ENCODE measurements around the gene TBC1D2B. TPM values are rescaled to one million over a fixed set of nuclear protein-coding genes. Genes with fewer than 3 reads are reported as not detected.

TBC1D2B gene
- total RNA-seq, 1 experiment from 2014 or later: 17.6 TPM

DNA sequence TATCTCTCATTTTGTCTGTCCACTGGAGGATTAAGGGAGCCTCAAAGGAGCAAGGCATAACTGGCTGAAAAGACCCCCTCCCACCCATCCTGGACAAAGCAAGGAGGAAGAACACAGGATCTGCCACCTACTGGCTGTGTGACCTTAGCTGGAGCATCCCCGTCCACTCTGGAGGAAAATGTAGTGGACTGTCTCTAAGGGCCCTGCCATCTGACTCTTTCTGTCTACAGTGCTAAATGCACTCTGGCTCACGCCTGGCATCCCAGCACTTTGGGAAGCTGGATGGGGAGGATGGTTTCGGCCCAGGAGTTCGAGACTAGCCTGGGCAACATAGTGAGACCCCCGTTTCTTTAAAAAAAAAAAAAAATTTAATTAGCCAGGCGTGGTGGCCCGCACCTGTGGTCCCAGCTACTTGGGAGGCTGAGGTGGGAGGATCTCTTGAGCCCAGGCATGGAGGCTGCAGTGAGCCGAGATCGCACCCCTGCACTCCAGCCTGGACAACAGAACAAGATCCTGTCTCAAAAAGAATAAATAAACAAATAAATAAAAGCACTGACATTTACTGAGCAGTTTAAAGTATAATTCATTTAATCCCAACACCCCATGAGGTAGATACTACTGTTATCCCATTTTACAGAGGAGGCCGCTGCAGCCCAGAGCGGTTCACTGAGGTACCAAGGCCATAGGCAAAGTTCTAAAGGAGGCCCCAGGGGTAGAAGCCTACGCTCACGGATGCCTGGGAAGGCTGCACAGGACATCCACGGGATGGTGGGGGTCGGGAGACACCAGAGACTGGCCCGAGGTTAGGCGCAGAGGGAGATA lies 1.1 kb downstream of the TBC1D2B start:
- no peak overlapping the region for H3K14ac ChIP-seq (ENCODE audit: insufficient read depth, low read length)
- no peak overlapping the region for H3K18ac ChIP-seq (ENCODE audit: insufficient read length, low read depth, low read length)
- H3K79me2 ChIP-seq (ENCODE audit: insufficient read depth, low read length): no peaks in the 10 kb centered on the region
- H3K9me3 ChIP-seq (ENCODE audit: control insufficient read depth, low read depth, low read length): no peaks in the 10 kb centered on the region
- H3K23me2 ChIP-seq (ENCODE audit: insufficient read length, low read depth, low read length, poor library complexity, severe bottlenecking): peaks cover 3% of the 10 kb centered on the region
- H2BK120ac ChIP-seq (ENCODE audit: low read depth, low read length, poor library complexity, severe bottlenecking): no peak overlapping the region
- H3K9ac ChIP-seq (ENCODE audit: extremely low read depth, insufficient read length, low read length): peak overlapping the region; percentile 0
- Mint-ChIP-seq H3K4me1 (peaks cover 30 to 34% of the 10 kb centered on the region in 2 experiments), H3K36me3 (ENCODE audit: insufficient read depth in 1 of 3, low read depth in 3 of 3) (peaks cover 0 to 4% (median 0%) of the 10 kb centered on the region in 3 experiments; a peak in 2 of 7 replicates), H3K9me3 (no peaks in the 10 kb centered on the region), H3K27me3 (ENCODE audit: low read depth) (peaks cover 2% of the 10 kb centered on the region), H3K27ac (peak overlapping the region in 2 of 3 experiments; percentile 44 to 94; a peak in 1 of 7 replicates), H3K4me3 (peak overlapping the region; percentile 87 to 95)
- H2BK12ac ChIP-seq (ENCODE audit: insufficient read length, low read depth, low read length): no peak overlapping the region
- no peak overlapping the region for H4K91ac ChIP-seq (ENCODE audit: insufficient read length, low read depth, low read length)
- H3K27me3 ChIP-seq (ENCODE audit: insufficient read depth, low read length): no peaks in the 10 kb centered on the region
- H3K27ac ChIP-seq (ENCODE audit: insufficient read length, low read depth, low read length): no peak overlapping the region
- H3K23ac ChIP-seq (ENCODE audit: insufficient read length, low read depth, low read length): no peak overlapping the region
- no peak overlapping the region for H2BK15ac ChIP-seq (ENCODE audit: low read depth, low read length)
- no peak overlapping the region for H3T11ph ChIP-seq (ENCODE audit: low read length)
- H2AK5ac ChIP-seq (ENCODE audit: insufficient read length, low read length): no peak overlapping the region
- no peak overlapping the region for H4K5ac ChIP-seq (ENCODE audit: insufficient read length, low read depth, low read length)
- H2AFZ ChIP-seq (ENCODE audit: low read length): no peak overlapping the region
- no peak overlapping the region for H3K56ac ChIP-seq (ENCODE audit: insufficient read length, low read depth, low read length)
- H3K4me2 ChIP-seq (ENCODE audit: insufficient read depth, insufficient read length, low read length): peak overlapping the region; percentile 47
- peaks cover 2% of the 10 kb centered on the region; the same call in 1 of the 2 replicates for H3K4me1 ChIP-seq (ENCODE audit: insufficient read depth, low read length)
- H2BK5ac ChIP-seq (ENCODE audit: insufficient read length, low read length): no peak overlapping the region
- no peak overlapping the region for H4K8ac ChIP-seq (replicated peaks; ENCODE audit: insufficient read length, low read depth, low read length)
- no CpG with 5 or more reads among the region's 17 CpGs for WGBS (ENCODE audit: extremely low coverage, insufficient read length, low lambda C conversion rate)
- H4K20me1 ChIP-seq (ENCODE audit: control insufficient read depth, insufficient read depth, insufficient read length): no peaks in the 10 kb centered on the region
- no peak for DNase-seq
- H2BK20ac ChIP-seq (ENCODE audit: low read depth, low read length, poor library complexity, severe bottlenecking): no peak overlapping the region
- H3K4ac ChIP-seq (ENCODE audit: low read depth, low read length): no peak overlapping the region
- TF ChIP-seq, protein P1, sequence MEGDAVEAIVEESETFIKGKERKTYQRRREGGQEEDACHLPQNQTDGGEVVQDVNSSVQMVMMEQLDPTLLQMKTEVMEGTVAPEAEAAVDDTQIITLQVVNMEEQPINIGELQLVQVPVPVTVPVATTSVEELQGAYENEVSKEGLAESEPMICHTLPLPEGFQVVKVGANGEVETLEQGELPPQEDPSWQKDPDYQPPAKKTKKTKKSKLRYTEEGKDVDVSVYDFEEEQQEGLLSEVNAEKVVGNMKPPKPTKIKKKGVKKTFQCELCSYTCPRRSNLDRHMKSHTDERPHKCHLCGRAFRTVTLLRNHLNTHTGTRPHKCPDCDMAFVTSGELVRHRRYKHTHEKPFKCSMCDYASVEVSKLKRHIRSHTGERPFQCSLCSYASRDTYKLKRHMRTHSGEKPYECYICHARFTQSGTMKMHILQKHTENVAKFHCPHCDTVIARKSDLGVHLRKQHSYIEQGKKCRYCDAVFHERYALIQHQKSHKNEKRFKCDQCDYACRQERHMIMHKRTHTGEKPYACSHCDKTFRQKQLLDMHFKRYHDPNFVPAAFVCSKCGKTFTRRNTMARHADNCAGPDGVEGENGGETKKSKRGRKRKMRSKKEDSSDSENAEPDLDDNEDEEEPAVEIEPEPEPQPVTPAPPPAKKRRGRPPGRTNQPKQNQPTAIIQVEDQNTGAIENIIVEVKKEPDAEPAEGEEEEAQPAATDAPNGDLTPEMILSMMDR (conservative IDR thresholded peaks at IDR 0.05): peak; percentile 24; the same call in 2 of the 3 replicates
- no peaks in the 10 kb centered on the region for H3K79me1 ChIP-seq (ENCODE audit: insufficient read depth, low read depth, low read length, poor library complexity, severe bottlenecking)

Measured in H9 (cell line).